GM12801 (cell line): ENCODE measurements around the gene EFNA1.

Experiments used
- TF ChIP-seq, protein P1 (sequence below): IDR thresholded peaks from one replicate; pipeline ENCODE4 v1.5.1; 2011; ENCODE audit warnings: control low read depth; ENCODE audit not compliant: insufficient read length; ENCODE audit errors: extremely low read depth

EFNA1 gene

DNA sequence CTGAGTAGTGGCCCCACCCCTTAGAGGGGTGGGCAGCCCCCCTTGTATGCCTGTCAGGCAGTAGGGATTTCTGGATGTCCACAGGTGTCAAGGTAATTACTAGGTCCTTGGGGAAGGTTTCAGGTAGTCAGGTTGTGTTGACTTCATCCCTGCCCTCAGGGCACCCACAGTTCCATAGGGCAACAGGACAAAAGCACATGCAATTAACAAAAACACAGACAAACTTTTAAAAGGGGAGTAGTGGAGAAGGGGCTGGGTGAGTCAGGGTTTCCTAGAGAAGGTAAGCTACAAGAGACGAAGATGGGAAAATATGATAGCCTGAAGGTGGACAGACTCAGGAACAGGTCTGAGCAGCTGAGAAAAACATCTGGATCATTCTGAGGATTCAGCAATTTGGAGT, 31.3 kb downstream of the EFNA1 start:
- TF ChIP-seq, protein P1, sequence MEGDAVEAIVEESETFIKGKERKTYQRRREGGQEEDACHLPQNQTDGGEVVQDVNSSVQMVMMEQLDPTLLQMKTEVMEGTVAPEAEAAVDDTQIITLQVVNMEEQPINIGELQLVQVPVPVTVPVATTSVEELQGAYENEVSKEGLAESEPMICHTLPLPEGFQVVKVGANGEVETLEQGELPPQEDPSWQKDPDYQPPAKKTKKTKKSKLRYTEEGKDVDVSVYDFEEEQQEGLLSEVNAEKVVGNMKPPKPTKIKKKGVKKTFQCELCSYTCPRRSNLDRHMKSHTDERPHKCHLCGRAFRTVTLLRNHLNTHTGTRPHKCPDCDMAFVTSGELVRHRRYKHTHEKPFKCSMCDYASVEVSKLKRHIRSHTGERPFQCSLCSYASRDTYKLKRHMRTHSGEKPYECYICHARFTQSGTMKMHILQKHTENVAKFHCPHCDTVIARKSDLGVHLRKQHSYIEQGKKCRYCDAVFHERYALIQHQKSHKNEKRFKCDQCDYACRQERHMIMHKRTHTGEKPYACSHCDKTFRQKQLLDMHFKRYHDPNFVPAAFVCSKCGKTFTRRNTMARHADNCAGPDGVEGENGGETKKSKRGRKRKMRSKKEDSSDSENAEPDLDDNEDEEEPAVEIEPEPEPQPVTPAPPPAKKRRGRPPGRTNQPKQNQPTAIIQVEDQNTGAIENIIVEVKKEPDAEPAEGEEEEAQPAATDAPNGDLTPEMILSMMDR: no peak

DNA sequence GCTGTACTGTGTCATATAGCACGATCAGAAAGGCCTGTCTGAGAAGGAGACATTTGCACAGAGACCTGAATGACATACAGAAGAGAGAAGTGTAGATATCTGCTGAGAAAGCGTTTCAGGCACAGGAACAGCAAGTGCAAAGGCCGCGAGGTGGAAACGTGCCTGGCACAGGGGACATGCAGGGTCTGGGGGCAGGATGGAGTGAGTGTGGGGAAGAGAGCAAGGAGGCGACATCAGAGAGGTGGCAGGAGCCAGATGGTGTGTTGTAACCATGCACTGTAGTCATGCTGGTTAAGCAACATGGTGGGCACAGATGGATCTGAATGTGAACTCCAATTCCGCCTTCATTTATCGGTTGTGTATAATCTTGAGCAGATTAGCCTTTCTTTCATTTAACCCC, 32.5 kb downstream of the EFNA1 start:
- TF ChIP-seq, protein P1: no peak

DNA sequence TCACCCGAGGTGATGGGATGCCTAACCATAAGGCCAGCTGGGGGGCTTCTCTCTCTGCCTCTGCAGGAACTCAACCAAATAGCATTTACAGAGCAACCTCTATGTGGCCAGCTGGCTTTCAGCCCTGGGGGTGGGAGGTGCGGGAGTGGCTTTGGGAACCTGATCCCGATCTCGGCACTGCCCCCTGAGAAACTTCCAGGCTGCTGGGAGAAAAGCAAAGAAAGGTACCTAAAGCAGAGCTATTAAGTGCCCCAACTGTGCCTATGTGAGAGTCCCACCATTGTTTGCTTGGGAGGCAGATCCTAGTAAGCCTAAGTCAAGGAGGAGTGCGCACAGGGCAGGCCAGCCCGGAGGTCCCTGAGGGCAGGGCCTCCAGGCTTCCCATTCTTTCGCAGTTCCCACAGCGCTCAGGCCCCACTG, 38.4 kb downstream of the EFNA1 start:
- TF ChIP-seq, protein P1: no peak

DNA sequence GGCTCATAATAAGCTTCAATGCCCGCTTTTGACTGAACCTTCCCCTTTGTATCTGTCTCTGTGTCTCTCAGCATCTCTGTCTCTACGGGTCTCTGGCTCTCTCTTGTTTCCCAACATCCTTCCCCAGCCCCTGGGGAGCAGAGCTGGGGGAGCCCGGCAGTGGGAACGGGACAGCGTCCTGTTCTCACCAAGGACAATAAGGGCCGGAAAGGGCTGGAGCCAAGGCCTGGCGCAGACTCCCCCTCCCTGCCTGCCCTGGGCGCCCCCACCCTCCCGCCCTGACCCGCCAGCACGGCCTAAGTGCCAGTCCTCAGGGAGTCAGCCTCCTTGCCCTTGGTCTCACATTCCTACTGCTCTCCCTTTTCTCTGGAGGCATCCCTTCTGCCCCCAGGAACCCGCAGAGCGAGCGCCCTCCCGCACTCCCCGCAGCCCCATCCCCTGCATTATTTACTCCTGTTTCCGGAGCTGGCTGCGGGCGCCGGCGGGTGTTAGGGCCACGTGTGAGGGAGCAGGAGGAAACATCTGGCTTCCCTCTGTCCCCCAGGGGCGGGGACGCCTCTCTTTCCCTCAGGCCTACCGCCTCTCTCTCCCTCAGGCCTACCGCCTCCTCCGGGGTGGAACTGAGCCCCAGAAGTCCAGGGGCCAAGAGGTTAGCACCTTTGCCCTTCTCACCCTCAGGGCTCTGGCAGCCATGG, 38.9 kb downstream of the EFNA1 start:
- TF ChIP-seq, protein P1: no peak

DNA sequence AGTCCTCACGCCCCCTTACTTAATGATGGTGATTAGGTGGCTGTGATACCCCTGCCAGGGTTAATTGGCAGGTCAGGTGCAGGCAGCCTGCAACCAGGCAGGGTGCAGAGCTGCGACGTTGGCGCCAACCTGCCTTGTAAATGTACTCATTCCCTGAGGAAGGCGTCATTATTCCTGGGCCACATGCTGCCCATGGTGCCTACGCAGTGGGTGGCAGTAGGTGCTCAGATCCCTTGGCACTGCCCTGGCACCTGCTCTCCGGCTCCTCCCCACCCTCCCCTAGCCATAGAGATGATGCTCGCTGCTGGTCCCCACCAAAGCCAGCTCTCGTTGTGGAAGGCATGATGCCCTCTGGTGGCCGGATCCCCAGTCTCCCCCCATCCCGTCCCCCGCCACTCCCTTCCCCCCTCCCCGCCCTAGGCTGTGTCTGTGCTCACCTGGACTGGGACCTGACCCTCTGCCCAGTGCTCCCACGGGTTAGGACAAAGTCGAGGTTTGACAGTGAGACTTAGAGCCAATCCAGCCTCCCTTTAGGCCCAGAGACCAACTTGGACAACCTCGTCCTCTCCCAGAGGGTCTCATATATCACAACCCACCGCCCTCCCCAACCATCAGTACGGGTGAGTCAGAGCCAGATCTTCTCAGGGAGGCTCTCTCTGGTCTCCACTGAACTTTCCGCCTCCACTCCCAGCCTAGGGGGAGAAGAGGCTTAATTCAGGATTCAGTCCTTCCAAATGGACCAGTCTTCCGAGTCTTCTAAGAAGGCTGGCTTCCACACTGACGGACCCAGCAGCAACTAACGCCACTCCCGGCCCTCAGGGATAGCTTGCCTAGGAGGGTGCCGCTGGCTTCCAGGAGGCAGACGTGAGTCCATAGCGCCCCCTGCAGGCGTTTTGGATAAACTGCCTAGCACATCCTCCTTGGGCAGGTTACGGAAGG, 39.8 kb downstream of the EFNA1 start:
- TF ChIP-seq, protein P1: no peak

DNA sequence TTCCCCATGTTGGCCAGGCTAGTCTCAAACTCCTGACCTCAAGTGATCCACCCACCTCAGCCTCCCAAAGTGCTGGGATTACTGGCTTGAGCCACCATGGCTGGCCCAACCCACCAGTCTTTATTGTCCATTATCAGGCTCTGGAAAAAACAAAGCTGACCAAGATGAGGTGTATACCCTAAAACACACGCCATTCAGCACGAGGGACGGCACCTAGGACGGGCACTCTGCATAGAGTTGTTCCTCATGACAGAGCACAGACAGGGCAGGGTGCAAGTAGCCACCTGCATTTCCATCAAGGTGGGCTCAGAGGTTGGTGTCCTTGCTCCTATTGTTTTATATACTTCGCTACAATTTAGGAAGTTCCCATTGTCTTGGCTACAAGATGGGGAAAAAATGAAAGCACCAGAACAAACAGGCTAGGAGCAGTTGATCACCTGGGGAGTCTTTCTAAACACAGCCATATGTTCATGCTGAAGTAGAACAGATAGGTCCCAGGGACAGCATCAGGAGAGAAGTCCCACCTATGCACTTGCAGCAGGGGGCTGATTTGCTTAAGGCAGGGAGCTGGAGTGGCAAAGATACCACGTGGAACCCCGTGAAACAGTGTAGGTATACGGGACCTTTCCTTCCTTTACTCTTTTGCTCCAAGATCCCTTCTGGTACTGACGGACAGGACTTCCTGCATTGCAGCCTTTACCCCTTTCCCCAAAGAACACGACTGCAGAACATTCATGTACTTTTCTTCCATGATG, 41.0 kb downstream of the EFNA1 start:
- TF ChIP-seq, protein P1: no peak

DNA sequence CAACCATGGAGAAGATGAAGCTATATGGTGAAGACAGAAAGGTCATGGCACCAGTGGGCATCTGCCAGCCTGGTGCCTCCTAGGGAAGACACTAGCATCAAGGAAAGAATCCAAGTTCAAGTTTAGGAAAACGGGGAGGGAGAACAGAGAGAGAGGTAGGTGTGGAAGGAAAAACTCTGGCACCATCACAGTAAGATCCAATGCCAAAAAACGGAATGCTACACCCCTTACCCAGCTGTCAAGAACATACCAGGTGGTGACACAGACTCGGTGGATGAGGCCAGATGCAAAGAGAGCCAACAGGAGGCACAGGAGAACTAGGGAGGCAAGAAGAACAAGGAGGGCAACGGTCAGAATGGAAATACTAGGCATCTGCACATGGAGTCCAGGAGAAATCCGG, 41.9 kb downstream of the EFNA1 start:
- TF ChIP-seq, protein P1: no peak
